ENCODE data around the gene PKNOX2. TPM values are rescaled to one million over a fixed set of nuclear protein-coding genes. Genes with fewer than 3 reads are reported as not detected.

The PKNOX2 gene
- total RNA-seq, 1 donor from 2014 or later = 2.6 TPM

DNA sequence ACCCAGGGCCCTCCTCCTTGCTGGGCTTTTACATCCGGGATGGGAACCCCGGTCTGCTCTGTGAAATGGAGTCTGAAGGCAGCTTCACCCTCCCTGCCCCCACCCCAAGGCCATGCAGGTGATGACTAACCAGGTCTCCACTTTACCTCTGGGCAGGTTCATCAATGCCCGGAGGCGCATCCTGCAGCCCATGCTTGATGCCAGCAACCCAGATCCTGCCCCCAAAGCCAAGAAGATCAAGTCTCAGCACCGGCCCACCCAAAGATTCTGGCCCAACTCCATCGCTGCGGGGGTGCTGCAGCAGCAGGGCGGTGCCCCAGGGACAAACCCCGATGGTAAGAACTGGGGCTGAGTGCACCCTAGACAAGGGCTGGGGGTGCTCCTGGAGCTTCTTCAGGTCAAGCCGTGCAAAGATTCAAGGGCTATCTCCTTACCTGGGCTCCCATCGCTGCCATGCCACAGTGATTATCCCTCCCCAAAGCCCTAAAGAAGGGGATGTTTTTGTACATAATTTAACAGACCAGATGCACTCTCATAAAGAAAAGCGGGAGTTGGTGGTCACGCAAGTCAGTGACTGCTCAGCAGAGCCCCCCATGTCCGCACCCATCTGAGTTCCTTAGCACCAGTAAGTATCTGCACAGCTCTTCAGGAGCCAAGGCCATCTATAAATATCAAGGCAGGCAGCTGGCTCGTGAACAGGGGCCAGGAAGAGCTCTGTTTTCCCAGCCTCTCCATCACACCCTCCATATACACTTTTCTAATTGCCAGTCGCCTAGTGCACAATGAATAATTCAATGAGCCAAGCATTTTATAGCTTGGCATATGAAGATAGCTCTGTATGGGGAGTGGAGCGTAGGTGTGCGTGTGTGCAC is 265.5 kb downstream of the PKNOX2 start:
- peak; percentile 75 for DNase-seq (ENCODE audit: low spot score)

DNA sequence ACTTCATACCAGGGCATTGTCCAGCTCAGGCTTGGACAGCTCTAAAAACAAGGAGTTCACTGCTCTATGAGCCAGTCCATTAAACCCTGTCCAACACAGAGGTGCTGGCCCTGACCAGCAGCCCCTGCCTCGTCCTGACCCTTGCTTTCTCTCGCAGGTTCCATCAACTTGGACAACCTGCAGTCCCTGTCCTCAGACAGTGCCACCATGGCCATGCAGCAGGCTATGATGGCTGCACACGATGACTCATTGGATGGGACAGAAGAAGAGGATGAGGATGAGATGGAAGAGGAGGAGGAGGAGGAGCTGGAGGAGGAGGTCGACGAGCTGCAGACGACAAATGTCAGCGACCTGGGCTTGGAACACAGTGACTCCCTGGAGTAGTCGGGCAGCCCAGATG is 266.5 kb downstream of the PKNOX2 start:
- peak; percentile 65 for DNase-seq (ENCODE audit: low spot score)

DNA sequence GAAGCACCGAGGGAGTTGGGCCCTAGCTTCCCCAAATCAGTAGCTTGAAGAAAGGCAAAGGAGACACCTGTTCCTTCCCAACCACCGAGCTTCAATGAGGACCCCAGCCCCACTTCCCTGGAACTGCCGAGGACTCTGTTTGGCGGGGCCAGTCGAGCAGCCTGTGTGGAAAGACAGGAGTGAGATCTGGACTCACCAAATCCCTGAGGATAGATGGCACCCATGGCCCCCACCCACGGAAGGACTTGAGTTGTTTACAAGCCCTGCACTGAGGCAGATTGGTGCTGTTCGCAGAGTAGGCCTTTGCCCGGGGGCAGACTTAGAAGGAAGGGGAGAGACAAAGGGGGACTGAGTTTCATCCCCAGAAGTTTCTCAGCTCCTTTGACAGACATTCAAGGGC is 266.9 kb downstream of the PKNOX2 start:
- DNase-seq (ENCODE audit: low spot score) = peak; percentile 83

DNA sequence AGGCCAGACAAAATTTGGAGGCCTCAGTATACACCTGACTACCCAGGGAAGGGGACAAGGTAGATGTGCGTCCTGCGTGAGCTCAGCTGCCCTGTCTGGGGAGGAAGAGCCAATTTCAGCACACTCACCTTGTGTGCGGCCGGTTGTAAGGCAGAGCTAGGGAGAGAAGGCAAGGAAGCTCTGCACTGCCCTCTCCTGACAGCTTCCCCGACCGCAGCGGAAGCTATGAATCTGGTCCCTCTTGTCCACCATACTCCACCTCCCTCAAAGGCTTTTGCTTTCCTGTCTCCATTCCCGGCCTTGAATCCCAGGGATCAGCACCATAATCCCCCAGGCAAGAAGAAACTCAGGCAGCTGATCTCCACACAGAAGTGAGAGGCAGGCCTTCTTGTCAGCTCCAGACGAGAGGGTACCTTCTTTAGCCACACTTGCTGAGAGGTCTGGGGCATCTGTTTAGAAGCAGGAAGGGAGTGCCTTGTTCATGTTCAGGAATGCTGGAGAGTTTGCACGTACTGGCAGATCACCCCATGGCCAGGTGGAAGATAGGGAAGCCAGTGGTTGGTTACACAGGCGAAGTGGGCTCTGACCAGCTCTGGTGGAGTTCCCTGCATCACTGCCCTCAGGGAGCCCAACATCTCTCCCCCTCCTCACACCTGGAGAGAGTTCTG is 269.0 kb downstream of the PKNOX2 start:
- DNase-seq (ENCODE audit: low spot score) = peak; percentile 49

DNA sequence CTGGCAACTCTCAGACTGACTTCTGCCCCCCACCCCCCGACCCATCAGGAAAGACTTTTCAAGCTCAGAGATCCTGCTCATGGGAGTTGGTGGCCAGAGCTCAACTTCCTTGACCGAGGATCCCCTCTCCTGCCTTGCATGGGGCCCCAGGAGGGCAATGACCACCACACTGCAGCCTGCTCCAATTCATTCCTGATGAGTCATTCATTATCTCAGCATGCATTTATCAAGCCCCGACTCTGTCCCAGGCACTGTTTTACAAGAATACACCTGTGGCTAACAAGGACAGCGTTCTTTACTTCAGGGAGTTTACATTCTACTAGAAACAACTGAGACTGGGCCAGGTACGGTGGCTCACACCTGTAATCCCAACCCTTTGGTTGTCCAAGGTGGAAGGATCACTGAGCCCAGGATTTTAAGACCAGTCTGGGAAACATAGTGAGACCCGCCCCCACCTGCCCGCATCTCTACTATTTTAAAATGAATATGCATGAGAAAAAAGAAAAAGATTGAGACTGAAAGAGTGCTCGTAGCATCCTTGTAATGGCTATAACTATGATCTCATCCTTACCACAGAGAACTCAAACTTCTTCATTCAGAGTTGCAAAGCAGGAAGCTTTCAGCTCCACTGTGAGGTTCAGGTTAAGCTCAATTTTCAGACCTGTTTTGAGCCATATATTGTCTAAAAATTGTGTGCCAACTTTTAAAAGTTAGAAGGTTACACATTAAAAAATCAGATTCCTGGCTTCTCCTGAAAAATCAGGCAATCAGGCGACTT is 271.1 kb downstream of the PKNOX2 start:
- peak; percentile 22 for DNase-seq (ENCODE audit: low spot score)

DNA sequence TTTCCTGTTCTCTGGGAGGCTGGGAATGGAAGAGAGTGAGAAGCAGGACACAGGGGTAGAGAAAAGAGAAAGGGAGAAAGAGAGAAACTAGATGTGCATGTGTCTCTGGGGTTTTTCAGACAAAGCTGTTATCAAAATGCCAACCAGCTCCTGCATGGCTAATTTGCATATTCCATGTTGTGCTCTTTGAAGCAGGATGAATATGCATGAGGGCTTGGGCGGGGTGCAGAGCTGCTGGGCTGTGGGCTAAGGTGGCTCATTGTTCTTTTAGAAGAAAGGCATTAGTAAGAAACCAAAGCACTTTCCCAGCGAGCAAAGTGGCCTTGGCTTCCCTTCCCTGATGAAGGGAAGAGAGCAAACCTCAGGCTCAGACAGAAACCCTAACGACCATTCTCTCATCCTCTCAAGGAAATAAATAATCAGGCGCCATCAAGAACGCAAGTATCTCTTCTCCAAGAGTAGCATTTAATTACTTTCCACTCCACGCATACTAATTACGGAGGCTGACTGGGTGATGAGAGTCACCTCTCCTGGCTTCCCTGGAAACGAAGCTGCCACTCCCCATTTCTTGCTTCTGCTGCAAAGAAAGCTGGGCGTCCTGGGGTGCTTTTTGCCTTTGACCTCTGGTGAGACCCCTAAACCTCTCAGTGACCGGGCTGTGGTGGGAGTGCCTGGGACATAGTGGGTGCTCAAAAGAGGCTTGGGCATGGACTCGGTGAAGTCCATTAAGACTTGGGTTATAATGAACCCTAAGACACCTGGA is 277.3 kb downstream of the PKNOX2 start:
- DNase-seq (ENCODE audit: low spot score) = peak; percentile 28

DNA sequence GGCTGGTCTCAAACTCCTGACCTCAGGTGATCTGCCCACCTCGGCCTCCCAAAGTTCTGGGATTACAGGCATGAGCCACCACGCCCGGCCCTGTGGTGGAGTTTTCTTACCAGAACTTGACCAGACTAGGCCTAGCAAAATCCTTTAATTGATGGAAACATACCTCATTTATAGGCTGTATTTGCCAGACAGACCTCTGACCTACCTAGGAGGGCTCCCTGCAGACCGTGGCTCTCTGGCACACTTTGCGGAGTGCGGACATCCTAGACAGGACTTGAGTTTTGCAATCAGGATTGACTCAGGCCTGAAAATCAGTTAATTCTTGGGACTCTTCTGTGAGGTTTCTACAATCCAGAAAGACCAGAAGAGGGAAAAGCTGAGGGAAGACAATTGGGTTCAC is 278.4 kb downstream of the PKNOX2 start:
- peak; percentile 80 for DNase-seq (ENCODE audit: low spot score)

DNA sequence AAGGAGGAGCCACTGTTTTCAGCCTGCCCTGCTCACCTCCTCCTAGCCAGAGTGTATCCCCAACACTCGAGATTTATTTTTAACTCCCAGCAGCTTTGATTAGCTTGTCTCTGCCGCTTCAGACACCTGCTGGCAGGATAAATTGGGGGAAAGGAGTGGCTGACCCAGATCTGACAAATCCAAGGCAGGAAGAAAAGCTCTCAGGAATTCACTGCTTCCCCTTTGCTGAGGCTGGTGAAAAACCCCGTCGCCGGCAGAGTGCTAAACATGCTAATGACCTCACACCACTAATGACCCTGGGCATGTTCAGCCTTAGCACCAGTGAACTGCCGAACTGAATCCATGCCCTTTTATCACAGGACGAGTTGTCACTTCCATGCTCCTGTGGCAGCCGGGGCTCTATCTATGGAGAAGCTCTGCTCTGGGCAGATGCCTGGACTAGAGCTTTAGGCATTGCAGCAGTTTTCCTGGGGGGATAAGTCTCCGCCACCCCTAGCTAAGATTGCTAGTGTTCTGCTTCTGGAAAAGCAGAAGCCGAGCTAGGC is 279.3 kb downstream of the PKNOX2 start:
- peak; percentile 71 for DNase-seq (ENCODE audit: low spot score)

DNA sequence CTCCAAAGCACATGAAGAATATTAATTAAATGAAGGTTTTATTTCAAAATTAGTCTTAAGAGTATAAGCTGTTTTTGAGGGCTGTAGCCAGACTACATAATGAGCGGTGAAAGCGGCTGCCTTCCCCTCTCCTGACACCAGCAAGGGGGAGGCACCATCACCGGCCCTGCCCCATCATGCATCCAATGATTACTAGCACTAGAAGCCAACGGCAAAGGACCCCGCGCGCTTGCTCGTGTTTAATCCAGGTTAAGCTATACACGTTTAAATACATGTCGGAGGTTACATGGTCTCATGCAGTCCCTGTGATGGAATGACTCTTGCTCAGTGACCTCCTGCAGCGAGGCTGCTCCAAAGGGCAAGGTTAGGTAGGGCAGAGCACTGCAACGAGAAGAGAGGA is 281.2 kb downstream of the PKNOX2 start:
- DNase-seq (ENCODE audit: low spot score) = peak; percentile 76

DNA sequence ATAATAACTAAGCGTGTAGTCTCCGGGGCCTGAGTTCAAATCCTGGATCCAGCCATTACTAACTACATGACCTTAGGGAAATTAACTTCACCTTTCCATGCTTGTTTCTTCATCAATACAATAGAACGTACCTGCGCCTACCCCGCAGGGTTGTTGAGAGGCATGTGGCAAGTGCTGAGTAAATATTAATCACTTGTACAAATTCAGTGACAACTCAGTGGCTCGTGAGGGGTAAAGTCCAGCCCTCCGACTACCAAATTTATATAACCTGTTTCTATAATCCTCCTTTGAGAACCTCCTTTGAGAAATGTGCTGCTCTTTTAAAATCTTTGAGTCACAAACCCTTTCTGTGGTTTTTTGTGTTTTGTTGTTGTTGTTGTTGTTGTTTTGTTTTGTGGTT is 281.7 kb downstream of the PKNOX2 start:
- DNase-seq (ENCODE audit: low spot score) = no peak

DNA sequence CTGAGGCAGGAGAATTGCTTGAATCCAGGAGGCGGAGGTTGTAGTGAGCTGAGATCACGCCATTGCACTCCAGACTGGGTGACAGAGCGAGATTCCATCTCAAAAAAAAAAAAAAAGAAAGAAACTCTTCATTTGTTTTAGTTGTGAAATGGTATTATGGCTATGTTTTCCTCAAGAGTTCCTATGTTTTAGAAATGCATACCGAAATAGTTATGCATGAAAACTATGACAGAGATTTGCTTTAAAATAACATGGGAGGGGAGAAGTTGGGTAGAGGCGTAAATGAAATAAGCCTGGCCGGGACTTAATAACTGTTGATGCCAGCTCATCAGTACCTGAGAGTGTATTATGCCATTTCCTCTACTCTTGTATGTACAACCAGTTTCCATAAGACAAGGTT is 283.2 kb downstream of the PKNOX2 start:
- DNase-seq (ENCODE audit: low spot score) = no peak

DNA sequence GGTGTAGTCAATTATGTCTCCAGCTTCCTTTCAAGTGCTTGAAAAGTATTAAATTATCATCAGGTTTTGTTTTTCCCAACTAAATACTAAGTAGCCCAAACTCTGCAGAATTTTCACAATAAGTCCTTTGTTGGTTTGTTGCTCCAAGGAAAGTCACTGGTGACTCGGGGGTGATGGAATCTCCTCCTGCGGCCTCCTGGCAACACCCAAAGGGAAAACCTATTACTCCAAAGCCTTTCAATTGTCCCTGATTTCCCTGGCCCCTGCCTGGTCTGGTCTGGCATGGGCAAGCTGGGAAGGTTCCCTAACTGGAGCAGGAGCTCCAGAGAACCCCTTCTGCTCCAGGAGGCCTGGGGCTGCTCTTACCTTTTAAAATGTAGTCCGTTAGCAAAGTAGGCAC is 283.6 kb downstream of the PKNOX2 start:
- DNase-seq (ENCODE audit: low spot score) = peak; percentile 43

DNA sequence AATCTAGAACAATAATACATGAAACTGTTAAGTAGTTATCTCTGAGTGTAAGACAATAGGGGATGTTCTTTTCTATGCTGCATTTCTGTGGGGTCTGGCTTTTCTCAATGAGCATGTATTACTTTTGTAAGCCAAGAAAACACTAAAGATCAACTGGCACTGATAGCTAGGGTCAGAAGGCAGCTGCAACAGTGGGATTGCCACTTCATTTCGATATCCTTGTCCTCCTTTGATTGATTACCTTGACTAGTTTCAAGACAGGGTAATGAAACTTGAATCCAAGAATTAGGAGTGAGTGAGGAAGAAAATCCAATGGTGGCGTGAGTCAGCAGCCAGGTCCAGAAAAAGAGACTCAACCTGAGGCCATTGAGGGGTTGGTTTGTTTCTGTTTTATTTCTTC is 285.0 kb downstream of the PKNOX2 start:
- DNase-seq (ENCODE audit: low spot score) = no peak

DNA sequence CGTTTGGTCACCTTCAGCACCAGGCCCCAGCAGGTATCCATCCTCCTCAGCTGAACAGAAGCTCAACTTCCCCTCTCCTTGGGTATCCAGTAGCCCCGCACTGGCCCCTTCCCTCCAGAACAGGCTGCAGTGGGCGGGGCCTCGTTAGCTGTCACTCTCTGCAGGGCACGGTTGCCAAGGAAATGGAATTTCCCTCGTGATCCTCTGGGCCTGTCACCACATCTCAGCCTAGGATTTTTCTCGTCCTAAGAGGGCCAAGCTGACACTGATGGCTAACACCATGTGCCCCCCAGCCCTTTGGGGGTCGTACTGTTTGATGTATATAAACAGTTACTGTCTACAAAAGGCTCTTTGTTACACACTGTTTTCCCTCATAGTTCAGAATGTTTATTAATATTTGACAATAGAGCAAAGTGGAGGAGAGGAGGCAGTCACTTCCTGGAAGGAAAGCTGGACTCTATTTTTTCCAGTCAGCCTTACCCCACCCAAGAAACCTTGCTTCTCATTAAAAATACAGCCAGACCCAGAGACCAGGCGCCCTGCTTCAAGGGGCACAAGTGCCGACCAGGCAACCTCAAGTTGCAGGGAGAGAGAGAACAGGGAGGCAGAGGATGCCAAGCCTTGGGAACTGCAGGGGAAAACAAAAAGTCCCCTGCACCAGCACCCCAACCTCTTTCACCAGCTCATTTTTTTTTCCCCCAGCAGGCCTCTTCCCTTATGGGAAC is 287.0 kb downstream of the PKNOX2 start:
- peak; percentile 59 for DNase-seq (ENCODE audit: low spot score)

DNA sequence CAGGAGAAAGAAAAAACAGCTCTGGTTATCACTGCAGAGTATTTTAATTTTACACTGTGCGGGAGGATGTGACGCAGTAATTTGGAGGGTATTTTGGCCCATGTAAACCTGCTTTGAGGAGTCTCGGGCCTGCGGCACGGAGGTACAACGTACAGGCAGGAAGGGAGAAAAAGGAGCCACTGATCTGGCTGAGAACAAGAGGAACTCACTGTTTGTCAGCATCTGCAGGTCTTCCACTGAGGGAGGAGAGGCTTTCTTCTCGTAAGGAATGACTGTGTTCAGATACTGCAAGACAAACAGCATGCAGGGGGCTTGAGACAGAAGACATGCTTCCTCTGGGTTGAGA is 287.5 kb downstream of the PKNOX2 start:
- DNase-seq (ENCODE audit: low spot score) = no peak

DNA sequence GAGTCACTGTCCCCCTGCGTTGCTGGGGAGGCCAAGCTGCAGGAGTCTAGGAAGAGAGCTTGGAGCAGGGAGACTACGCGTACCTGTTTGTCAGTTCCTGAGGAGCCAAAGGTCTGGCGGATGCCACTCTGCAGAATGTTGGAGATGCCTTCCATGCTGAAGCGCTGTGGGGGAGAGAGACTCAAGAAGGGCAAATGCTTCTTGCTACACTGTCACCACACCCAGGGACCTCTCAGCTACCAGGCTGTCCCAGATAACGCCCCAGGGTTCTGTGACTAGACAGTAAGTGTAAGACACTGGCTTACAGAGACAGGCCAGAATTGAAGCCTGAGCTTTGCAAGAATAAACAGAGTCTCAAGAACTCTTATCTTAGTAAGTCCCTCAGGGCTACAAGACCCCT is 289.5 kb downstream of the PKNOX2 start:
- no peak for DNase-seq (ENCODE audit: low spot score)

DNA sequence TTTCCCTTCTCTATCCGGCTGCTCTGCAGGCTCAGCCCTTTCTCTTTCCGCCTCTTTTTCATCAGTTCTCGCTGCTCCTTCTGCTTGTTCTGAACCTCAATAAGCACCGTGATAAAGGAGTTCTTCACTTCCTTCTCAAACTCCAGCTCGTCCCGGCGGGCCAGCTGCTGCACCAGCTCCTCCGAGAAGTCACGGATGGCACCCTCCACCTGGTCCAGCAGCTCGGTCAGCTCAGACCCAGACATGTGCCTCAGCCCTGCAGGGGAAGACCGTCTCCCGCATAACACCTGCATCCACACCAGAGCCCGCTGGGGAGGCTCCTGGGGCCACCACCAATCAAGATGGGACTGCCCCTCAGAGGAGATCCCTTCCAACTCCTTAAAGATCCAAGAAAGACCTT is 291.3 kb downstream of the PKNOX2 start:
- no peak for DNase-seq (ENCODE audit: low spot score)

DNA sequence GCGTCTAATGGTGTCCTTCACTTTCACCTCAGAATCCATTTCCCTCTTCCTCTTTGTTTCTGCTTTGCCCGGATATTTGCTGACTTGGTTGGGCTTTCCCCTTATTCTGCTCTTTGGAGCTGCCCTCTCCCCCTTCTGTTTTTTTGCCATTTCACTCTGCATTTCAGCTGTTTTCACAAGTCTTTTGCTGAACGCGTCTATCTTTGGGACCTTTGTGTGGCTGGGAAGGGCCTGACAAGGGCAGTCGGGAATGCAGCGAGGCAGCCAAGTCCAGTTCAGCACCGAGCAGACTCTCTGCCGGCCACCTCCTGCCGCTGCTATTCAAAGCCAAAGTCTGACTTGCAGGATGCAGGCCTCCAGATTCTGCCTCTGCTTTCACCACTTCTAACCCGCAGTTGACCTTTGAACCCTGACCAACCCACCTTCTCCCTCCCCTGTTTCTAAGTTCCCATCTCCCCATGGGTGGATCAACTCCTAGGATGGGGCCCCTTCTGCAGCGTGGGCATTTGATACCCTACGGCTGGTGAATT is 293.3 kb downstream of the PKNOX2 start:
- no peak for DNase-seq (ENCODE audit: low spot score)

DNA sequence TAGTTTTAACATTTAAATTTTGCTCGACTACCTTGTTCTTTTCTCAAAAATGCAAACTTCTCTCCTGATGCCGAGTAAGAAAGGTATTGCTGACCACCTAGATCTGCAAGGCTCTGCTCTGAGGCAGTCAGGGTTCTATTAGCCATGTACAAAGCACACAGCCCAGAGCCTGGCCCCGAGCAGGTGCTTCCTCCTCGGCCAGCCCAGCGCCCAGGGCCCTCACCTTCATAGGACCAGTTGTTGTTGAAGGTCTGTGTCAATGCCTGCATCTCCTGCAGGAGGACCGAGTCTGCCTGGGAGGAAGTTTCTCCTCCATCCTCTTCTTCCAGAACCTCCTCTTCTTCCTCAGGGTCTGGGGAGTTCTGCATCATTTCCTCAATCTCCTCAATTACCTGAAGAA is 295.7 kb downstream of the PKNOX2 start:
- DNase-seq (ENCODE audit: low spot score) = no peak
